HepG2 (cell line): ENCODE measurements around the gene OR1F1. TPM values are rescaled to one million over a fixed set of nuclear protein-coding genes. Genes with fewer than 3 reads are reported as not detected.

Experiments used
- ATAC-seq: fragments of 200-7000 bp; cut with Tn5 transposase; 3 replicates; pipeline ENCODE4 v1.9.1; 2020; ENCODE audit warnings: mild to moderate bottlenecking, moderate library complexity
- BruUV-seq: library from RNA; stranded (reverse); fragments of 400-500 nt; replicated peaks from 2 replicates; lab custom pipeline; 2021; lab: Mats Ljungman, UMichigan
- CTCF ChIA-PET: fragments of 300-600 bp; formaldehyde crosslinking; extraction: SDS; loops from one replicate; lab custom pipeline; 2021; ENCODE audit warnings: low total read pairs, inconsistent platforms, low intra/inter-chr PET ratio; lab: Yijun Ruan, JAX
- POLR2A ChIA-PET: fragments of 350-600 bp; sonication (Branson Sonifier 250); formaldehyde crosslinking; loops from one replicate; lab custom pipeline; 2020; ENCODE audit warnings: antibody characterized with exemption, inconsistent platforms; lab: Yijun Ruan, JAX
- DNase-seq: peaks from one replicate; pipeline ENCODE4 v3.0.0-alpha.2; 2015; ENCODE audit warnings: low spot score
- FAIRE-seq: peaks from 3 replicates; lab custom pipeline; 2011; peaks lifted over from hg19 to GRCh38; lab: Jason Lieb, UNC
- H2AFZ ChIP-seq: one replicate; pipeline ENCODE4 v1.6.1; 2011; ENCODE audit warnings: low read length, inconsistent platforms
- H3K27ac ChIP-seq: fragments of 300-600 bp; 3 replicates; pipeline ENCODE4 v1.8.0; 2011; ENCODE audit warnings: mixed run types, mild to moderate bottlenecking, mixed read lengths, low read length, inconsistent platforms; ENCODE audit not compliant: insufficient read depth; ENCODE audit errors: extremely low read length
- H3K27me3 ChIP-seq, 2 experiments: fragments of 200-600 bp in 1 of 2; 2 replicates in 1 of 2; 3 replicates in 1 of 2; pipeline versions ENCODE4 v1.6.0 to v1.8.0; 2011; ENCODE audit warnings: low read length in 2 of 2, mild to moderate bottlenecking in 2 of 2, moderate library complexity in 2 of 2, inconsistent platforms in 1 of 2; ENCODE audit not compliant: insufficient read depth in 2 of 2, control insufficient read depth in 1 of 2
- H3K36me3 ChIP-seq, 2 experiments: fragments of 200-600 bp in 1 of 2; replicated peaks in 1 of 2; 2 replicates in 1 of 2; 3 replicates in 1 of 2; pipeline versions ENCODE4 v1.5.1 to v1.8.0; 2011; ENCODE audit warnings: low read length in 2 of 2, inconsistent platforms in 1 of 2; ENCODE audit not compliant: insufficient read depth in 2 of 2, control insufficient read depth in 1 of 2
- H3K4me1 ChIP-seq: 2 replicates; pipeline ENCODE4 v1.5.1; 2012; ENCODE audit warnings: low read length, inconsistent platforms; ENCODE audit not compliant: insufficient read depth
- H3K4me2 ChIP-seq: 2 replicates; pipeline ENCODE4 v1.6.0; 2011; ENCODE audit warnings: low read depth, low read length, inconsistent platforms
- H3K4me3 ChIP-seq, 3 experiments: fragments of 200-600 bp in 1 of 3; sonication (generic), shearing (Covaris generic) in 1 of 3; replicated peaks in 1 of 3; 2 replicates each; pipeline ENCODE4 v1.5.1; 2011 to 2016; ENCODE audit warnings: low read length in 3 of 3, inconsistent platforms in 2 of 3, low read depth in 2 of 3, mild to moderate bottlenecking in 2 of 3, control low read depth in 1 of 3, mixed read lengths in 1 of 3; ENCODE audit not compliant: insufficient read depth in 1 of 3
- H3K79me2 ChIP-seq: one replicate; pipeline ENCODE4 v1.6.1; 2011; ENCODE audit warnings: low read length, inconsistent platforms; ENCODE audit not compliant: insufficient read depth
- H3K9ac ChIP-seq: 2 replicates; pipeline ENCODE4 v1.6.0; 2011; ENCODE audit warnings: mild to moderate bottlenecking, low read depth, low read length, inconsistent platforms; ENCODE audit not compliant: insufficient read depth
- H3K9me3 ChIP-seq: 2 replicates; pipeline ENCODE4 v1.5.1; 2012; ENCODE audit warnings: mild to moderate bottlenecking, low read length
- H4K20me1 ChIP-seq: 2 replicates; pipeline ENCODE4 v1.6.0; 2011; ENCODE audit warnings: inconsistent platforms, mild to moderate bottlenecking, low read length, moderate library complexity; ENCODE audit not compliant: insufficient read depth
- CEBPB ChIP-seq: IDR thresholded peaks from 2 replicates; pipeline ENCODE4 v1.6.1; 2011; ENCODE audit warnings: low read depth, low read length, improper control_type of control experiment, borderline replicate concordance
- KDM5A ChIP-seq: fragments of 200-600 bp; sonication (generic); IDR thresholded peaks from 2 replicates; pipeline ENCODE4 v1.7.0; 2018; ENCODE audit warnings: antibody characterized with exemption, mild to moderate bottlenecking, low read length, borderline replicate concordance
- MAFK ChIP-seq, 2 experiments: IDR thresholded peaks in 1 of 2; conservative IDR thresholded peaks in 1 of 2; 2 replicates each; pipeline ENCODE4 v1.6.1; 2011; ENCODE audit warnings: improper control_type of control experiment in 2 of 2, low read length in 2 of 2
- SIN3B ChIP-seq: fragments of 150-350 bp; IDR thresholded peaks from 2 replicates; pipeline ENCODE4 v1.6.1; 2014; ENCODE audit warnings: low read length
- SMYD3 ChIP-seq: sonication (generic); formaldehyde crosslinking; IDR thresholded peaks from 2 replicates; pipeline ENCODE4 v1.8.1; 2023; ENCODE audit warnings: mild to moderate bottlenecking, missing genetic modification reagents
- SPEN ChIP-seq: sonication (generic); formaldehyde crosslinking; IDR thresholded peaks from 2 replicates; pipeline ENCODE4 v1.5.1; 2020; ENCODE audit warnings: low read depth, mild to moderate bottlenecking, missing genetic modification reagents
- TOE1 ChIP-seq: sonication (generic); formaldehyde crosslinking; IDR thresholded peaks from 2 replicates; pipeline ENCODE4 v1.4.0; 2020; ENCODE audit warnings: mild to moderate bottlenecking, missing genetic modification reagents
- ZBTB8A ChIP-seq: sonication (generic); formaldehyde crosslinking; IDR thresholded peaks from 2 replicates; pipeline ENCODE4 v1.4.0; 2020; ENCODE audit warnings: mild to moderate bottlenecking, low read depth, missing genetic modification reagents, borderline replicate concordance
- ZMAT3 ChIP-seq: sonication (generic); formaldehyde crosslinking; conservative IDR thresholded peaks from 2 replicates; pipeline ENCODE4 v1.7.0; 2021; ENCODE audit warnings: missing genetic modification reagents
- ZNF264 ChIP-seq: sonication (generic); formaldehyde crosslinking; IDR thresholded peaks from 2 replicates; pipeline ENCODE4 v1.4.0; 2020; ENCODE audit warnings: missing genetic modification reagents
- ZNF431 ChIP-seq: sonication (generic); formaldehyde crosslinking; IDR thresholded peaks from 2 replicates; pipeline ENCODE4 v1.9.0; 2022; ENCODE audit warnings: missing genetic modification reagents, low read depth, mild to moderate bottlenecking, borderline replicate concordance
- ZNF501 ChIP-seq: sonication (generic); formaldehyde crosslinking; IDR thresholded peaks from 2 replicates; pipeline ENCODE4 v1.5.1; 2020; ENCODE audit warnings: mild to moderate bottlenecking, moderate library complexity, missing genetic modification reagents
- WGBS: methylation state at CpG from one replicate; pipeline ENCODE4 v1.1.6; 2017; ENCODE audit warnings: low lambda C conversion rate; 5-methylcytosine and 5-hydroxymethylcytosine counted together
- in situ Hi-C: cut with HindIII; loops from 2 replicates; pipeline ENCODE4 v1.10.0; 2017; ENCODE audit warnings: low pct_unique_long_range_greater_than_20kb; ENCODE audit not compliant: extremely low pct_ligation_motif_present
- intact Hi-C: fragments of 100-400 bp; cut with micrococcal nuclease; formaldehyde crosslinking; loops from one replicate; pipeline ENCODE4 v1.10.0; 2022; ENCODE audit not compliant: unreplicated experiment
- polyA plus RNA-seq, 8 experiments: library from polyadenylated mRNA; depleted of rRNA in 3 of 8; stranded (reverse) in 7 of 8; unstranded in 1 of 8; fragments of >200 nt; fragmentation: Illumina TruSeq in 4 of 8; extraction: Trizol in 4 of 8; gene quantifications; 2 replicates each; pipeline versions ENCODE4 v1.2.1 to v1.2.3, GENCODE V29; 2011 to 2016; ENCODE audit warnings: low read depth in 4 of 8, missing spikeins in 1 of 8, mixed read lengths in 1 of 8; ENCODE audit not compliant: insufficient read depth in 1 of 8
- total RNA-seq, 5 experiments: library from RNA; depleted of rRNA; stranded (reverse); fragments of >200 nt; fragmentation: Illumina TruSeq; extraction: Trizol; gene quantifications; 2 replicates each; pipeline ENCODE4 v1.2.3, GENCODE V29; 2016; ENCODE audit warnings: low read depth in 1 of 5

OR1F1 gene
- total and polyA plus RNA-seq, 2 of the 13 experiments (the other 11 are each of a cell fraction or from before 2014, with no cell fraction given): 0.90 TPM; not detected in 1

- TF ChIP-seq KDM5A: no peak
- no peak for TF ChIP-seq SIN3B
- no peak for TF ChIP-seq ZMAT3
- TF ChIP-seq ZBTB8A (CRISPR knock-in tag): no peak
- TF ChIP-seq ZNF264 (CRISPR knock-in tag): no peak
- TF ChIP-seq MAFK (conservative IDR thresholded peaks at IDR 0.05 in 1 of 2, IDR thresholded peaks at IDR 0.05 in 1 of 2; ENCODE audit: low read length in 2 of 2): no peak
- TF ChIP-seq ZNF501 (CRISPR knock-in tag): no peak
- 0 out of 2 replicates have a peak, but pooled peaks have one; percentile 42 for TF ChIP-seq SMYD3 (CRISPR knock-in tag)
- no peak for TF ChIP-seq TOE1 (CRISPR knock-in tag)
These were observed 10.5 kb downstream of the OR1F1 start (continued) for GRCh38 chr16:3198334-3199072.

- ChIA-PET POLR2A (no interaction called here), CTCF (no interaction called here)
- 0 out of 2 replicates have a peak, but pooled peaks cover 7% of the 10 kb centered on the region for H3K9me3 ChIP-seq
- WGBS: 50% methylated on average over 5 of the region's 6 CpGs
- no peaks in the 10 kb centered on the region for H3K36me3 ChIP-seq
- no TSS peak for BruUV-seq
- TF ChIP-seq CEBPB (peak; percentile 75; the same call in 1 of the 2 replicates), ZNF431 (CRISPR knock-in tag) (no peak), SPEN (no peak)
- no peak overlapping the region for H3K4me2 ChIP-seq
- peaks cover 36% of the 10 kb centered on the region for H3K4me1 ChIP-seq
- no peaks in the 10 kb centered on the region for H4K20me1 ChIP-seq
- intact Hi-C loops (no loop called here), in situ Hi-C loops (no loop called here)
- FAIRE-seq (no peak), DNase-seq (no peak), ATAC-seq (no peak)
- H2AFZ ChIP-seq: no peak overlapping the region
- H3K9ac ChIP-seq: no peak overlapping the region
- H3K27me3 ChIP-seq: no peaks in the 10 kb centered on the region
- H3K27ac ChIP-seq: no peak overlapping the region
- H3K79me2 ChIP-seq: no peaks in the 10 kb centered on the region
- no peak overlapping the region for H3K4me3 ChIP-seq
These were observed 15.0 kb downstream of the OR1F1 start for GRCh38 chr16:3202903-3203539.
